HEK293 (cell line): ENCODE data around the gene ZNF319.

Experiments used
- ATF2 ChIP-seq: fragments of 450-650 bp; formaldehyde crosslinking; IDR thresholded peaks from 2 replicates; pipeline ENCODE4 v1.5.1; 2016; ENCODE audit warnings: missing biosample characterization, missing genetic modification characterization, low read depth
- OSR2 ChIP-seq: fragments of 450-650 bp; formaldehyde crosslinking; IDR thresholded peaks from 2 replicates; pipeline ENCODE4 v1.5.1; 2016; ENCODE audit warnings: missing biosample characterization, missing genetic modification characterization
- SCRT2 ChIP-seq: fragments of 450-650 bp; formaldehyde crosslinking; IDR thresholded peaks from 2 replicates; pipeline ENCODE4 v1.5.1; 2016; ENCODE audit warnings: missing biosample characterization, missing genetic modification characterization
- TCF7L2 ChIP-seq: IDR thresholded peaks from 2 replicates; pipeline ENCODE4 v1.6.1; 2011; ENCODE audit warnings: low read depth, mild to moderate bottlenecking, inconsistent platforms, low read length, moderate library complexity, borderline replicate concordance
- ZBTB21 ChIP-seq: fragments of 450-650 bp; formaldehyde crosslinking; IDR thresholded peaks from 2 replicates; pipeline ENCODE4 v1.5.1; 2017; ENCODE audit warnings: missing biosample characterization, missing genetic modification characterization
- ZNF335 ChIP-seq: fragments of 450-650 bp; formaldehyde crosslinking; conservative IDR thresholded peaks from 2 replicates; pipeline ENCODE4 v1.5.1; 2016; ENCODE audit warnings: missing biosample characterization, missing genetic modification characterization
- ZNF837 ChIP-seq: fragments of 450-650 bp; formaldehyde crosslinking; IDR thresholded peaks from 2 replicates; pipeline ENCODE4 v1.5.1; 2016; ENCODE audit warnings: missing biosample characterization, missing genetic modification characterization
- TF ChIP-seq, protein P1 (sequence below): fragments of 450-650 bp; formaldehyde crosslinking; IDR thresholded peaks from 2 replicates; pipeline ENCODE4 v1.5.1; 2016; ENCODE audit warnings: missing biosample characterization, missing genetic modification characterization

GRCh38 chr16:57966204-57966771 lies 34.2 kb downstream of the ZNF319 start:
- TF ChIP-seq OSR2 (tag by site-specific recombination) (no peak), ZBTB21 (no peak), TCF7L2 (no peak), ZNF837 (no peak), ATF2 (tag by site-specific recombination) (no peak), ZNF335 (tag by site-specific recombination) (no peak), SCRT2 (tag by site-specific recombination) (no peak)
- TF ChIP-seq, protein P1, sequence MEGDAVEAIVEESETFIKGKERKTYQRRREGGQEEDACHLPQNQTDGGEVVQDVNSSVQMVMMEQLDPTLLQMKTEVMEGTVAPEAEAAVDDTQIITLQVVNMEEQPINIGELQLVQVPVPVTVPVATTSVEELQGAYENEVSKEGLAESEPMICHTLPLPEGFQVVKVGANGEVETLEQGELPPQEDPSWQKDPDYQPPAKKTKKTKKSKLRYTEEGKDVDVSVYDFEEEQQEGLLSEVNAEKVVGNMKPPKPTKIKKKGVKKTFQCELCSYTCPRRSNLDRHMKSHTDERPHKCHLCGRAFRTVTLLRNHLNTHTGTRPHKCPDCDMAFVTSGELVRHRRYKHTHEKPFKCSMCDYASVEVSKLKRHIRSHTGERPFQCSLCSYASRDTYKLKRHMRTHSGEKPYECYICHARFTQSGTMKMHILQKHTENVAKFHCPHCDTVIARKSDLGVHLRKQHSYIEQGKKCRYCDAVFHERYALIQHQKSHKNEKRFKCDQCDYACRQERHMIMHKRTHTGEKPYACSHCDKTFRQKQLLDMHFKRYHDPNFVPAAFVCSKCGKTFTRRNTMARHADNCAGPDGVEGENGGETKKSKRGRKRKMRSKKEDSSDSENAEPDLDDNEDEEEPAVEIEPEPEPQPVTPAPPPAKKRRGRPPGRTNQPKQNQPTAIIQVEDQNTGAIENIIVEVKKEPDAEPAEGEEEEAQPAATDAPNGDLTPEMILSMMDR (tag by site-specific recombination): no peak
